Hindlimb muscle (tissue), 1 donor: ENCODE data around the gene PPM1G. TPM values are rescaled to one million over a fixed set of nuclear protein-coding genes. Genes with fewer than 3 reads are reported as not detected.

Experiments
- polyA plus RNA-seq: library from polyadenylated mRNA; unstranded; fragments of 120-200 nt; gene quantifications from one replicate; pipeline ENCODE4 v1.2.1, GENCODE V29; 2013; ENCODE audit not compliant: insufficient read length

PPM1G gene
- polyA plus RNA-seq, 1 donor = 57.8 TPM

Other genes with a start within 250 kb of the PPM1G start
- gene ATRAID, start 197.6 kb downstream of the PPM1G start, polyA plus RNA-seq = 83.7 TPM
- 18.6 TPM for gene SLC5A6, start 197.3 kb downstream of the PPM1G start, polyA plus RNA-seq
- 28.0 TPM for gene CAD, start 192.2 kb downstream of the PPM1G start, polyA plus RNA-seq
- gene SLC30A3, start 146.5 kb downstream of the PPM1G start, polyA plus RNA-seq = 2.8 TPM
- 0.34 TPM for gene DNAJC5G, start 134.2 kb downstream of the PPM1G start, polyA plus RNA-seq
- gene TRIM54, start 127.2 kb downstream of the PPM1G start, polyA plus RNA-seq = 128 TPM
- 2.5 TPM for gene UCN, start 101.1 kb downstream of the PPM1G start, polyA plus RNA-seq
- gene MPV17, start 86.5 kb downstream of the PPM1G start, polyA plus RNA-seq = 46.8 TPM
- 32.5 TPM for gene GTF3C2, start 52.8 kb downstream of the PPM1G start, polyA plus RNA-seq
- 34.4 TPM for gene EIF2B4, start 39.3 kb downstream of the PPM1G start, polyA plus RNA-seq
- 75.0 TPM for gene SNX17, start 39.0 kb downstream of the PPM1G start, polyA plus RNA-seq
- 15.4 TPM for gene ZNF513, start 28.9 kb downstream of the PPM1G start, polyA plus RNA-seq
- gene NRBP1, start 19.0 kb upstream of the PPM1G start, polyA plus RNA-seq = 115 TPM
- 1.4 TPM for gene KRTCAP3, start 32.8 kb upstream of the PPM1G start, polyA plus RNA-seq
- 27.5 TPM for gene IFT172, start 80.2 kb upstream of the PPM1G start, polyA plus RNA-seq
- gene FNDC4, start 85.6 kb upstream of the PPM1G start, polyA plus RNA-seq = 8.2 TPM
- gene GCKR, start 87.2 kb upstream of the PPM1G start, polyA plus RNA-seq = 0.22 TPM
- 42.3 TPM for gene ZNF512, start 173.5 kb upstream of the PPM1G start, polyA plus RNA-seq
- gene CCDC121, start 219.4 kb upstream of the PPM1G start, polyA plus RNA-seq = 5.1 TPM
- 30.4 TPM for gene GPN1, start 219.5 kb upstream of the PPM1G start, polyA plus RNA-seq